H1 (cell line): ENCODE measurements around the gene PRLH. TPM values are rescaled to one million over a fixed set of nuclear protein-coding genes. Genes with fewer than 3 reads are reported as not detected.

Experiments used
- CTCF ChIA-PET: fragments of 300-600 bp; sonication (Branson Sonifier 250); formaldehyde crosslinking; loops from one replicate; lab custom pipeline; 2021; ENCODE audit not compliant: partially characterized antibody; lab: Charles Lee
- POLR2A ChIA-PET: fragments of 300-600 bp; sonication (Branson Sonifier 250); formaldehyde crosslinking; loops from one replicate; lab custom pipeline; 2021; ENCODE audit warnings: inconsistent platforms; ENCODE audit not compliant: partially characterized antibody; lab: Charles Lee
- DNase-seq, 2 experiments: peaks; one replicate each; pipeline versions ENCODE4 v3.0.0 to v3.0.0-alpha.2; 2010 to 2022; ENCODE audit warnings: low spot score in 2 of 2, low read depth in 1 of 2, mixed read lengths in 1 of 2
- FAIRE-seq: peaks from 2 replicates; lab custom pipeline; 2011; peaks lifted over from hg19 to GRCh38; lab: Jason Lieb, UNC
- H2AFZ ChIP-seq: 2 replicates; pipeline ENCODE4 v1.8.1; 2012; ENCODE audit warnings: low read length, inconsistent platforms
- H2AK5ac ChIP-seq: 2 replicates; pipeline ENCODE4 v1.6.1; 2013; ENCODE audit warnings: low read depth, low read length
- H2BK120ac ChIP-seq: replicated peaks from 2 replicates; pipeline ENCODE3; 2013; ENCODE audit warnings: low read depth, low read length, inconsistent platforms
- H2BK12ac ChIP-seq: 2 replicates; pipeline ENCODE4 v1.6.1; 2013; ENCODE audit warnings: low read depth, low read length
- H2BK15ac ChIP-seq: 2 replicates; pipeline ENCODE4 v1.6.1; 2013; ENCODE audit warnings: low read length
- H2BK20ac ChIP-seq: 2 replicates; pipeline ENCODE4 v1.6.1; 2013; ENCODE audit warnings: low read length
- H2BK5ac ChIP-seq: 2 replicates; pipeline ENCODE4 v1.6.1; 2013; ENCODE audit warnings: low read depth, low read length
- H3K14ac ChIP-seq: 2 replicates; pipeline ENCODE4 v1.6.1; 2013; ENCODE audit warnings: inconsistent platforms; ENCODE audit not compliant: insufficient read length
- H3K18ac ChIP-seq: 2 replicates; pipeline ENCODE4 v1.6.1; 2013; ENCODE audit warnings: low read length; ENCODE audit errors: extremely low read depth
- H3K23ac ChIP-seq: 2 replicates; pipeline ENCODE4 v1.6.1; 2013; ENCODE audit warnings: inconsistent platforms; ENCODE audit not compliant: insufficient read length
- H3K23me2 ChIP-seq: 2 replicates; pipeline ENCODE4 v1.6.1; 2013; ENCODE audit warnings: low read depth, low read length
- H3K27ac ChIP-seq: 2 replicates; pipeline ENCODE4 v1.6.1; 2011; ENCODE audit warnings: low read depth, low read length, inconsistent platforms
- H3K27me3 ChIP-seq, 4 experiments: replicated peaks in 1 of 4; 1 replicate in 1 of 4; 2 replicates in 3 of 4; pipeline versions ENCODE4 v1.6.1 to v1.8.1; 2011 to 2013; ENCODE audit warnings: low read length in 3 of 4, mild to moderate bottlenecking in 3 of 4, inconsistent platforms in 2 of 4, mixed read lengths in 2 of 4, moderate library complexity in 1 of 4; ENCODE audit not compliant: control insufficient read depth in 3 of 4, insufficient read depth in 3 of 4; ENCODE audit errors: extremely low read depth in 1 of 4
- H3K36me3 ChIP-seq, 4 experiments: 2 replicates each; pipeline versions ENCODE4 v1.6.1 to v1.8.1; 2011 to 2013; ENCODE audit warnings: mild to moderate bottlenecking in 4 of 4, low read length in 3 of 4, moderate library complexity in 2 of 4, control low read depth in 1 of 4, inconsistent platforms in 1 of 4; ENCODE audit not compliant: insufficient read depth in 4 of 4, control insufficient read depth in 2 of 4
- H3K4ac ChIP-seq: replicated peaks from 2 replicates; pipeline ENCODE3; 2013; ENCODE audit warnings: low read length, low read depth, mixed read lengths, inconsistent platforms; ENCODE audit not compliant: insufficient read length
- H3K4me1 ChIP-seq, 4 experiments: replicated peaks in 1 of 4; 1 replicate in 1 of 4; 2 replicates in 3 of 4; pipeline versions ENCODE4 v1.6.1 to v1.8.1; 2011 to 2013; ENCODE audit warnings: low read length in 3 of 4, inconsistent platforms in 2 of 4, mixed read lengths in 1 of 4; ENCODE audit not compliant: insufficient read depth in 4 of 4, control insufficient read depth in 3 of 4
- H3K4me2 ChIP-seq, 2 experiments: 2 replicates each; pipeline versions ENCODE4 v1.6.1 to v1.8.1; 2011 to 2013; ENCODE audit warnings: low read depth in 2 of 2, low read length in 2 of 2, control low read depth in 1 of 2, inconsistent platforms in 1 of 2, mild to moderate bottlenecking in 1 of 2; ENCODE audit not compliant: insufficient read depth in 1 of 2
- H3K4me3 ChIP-seq, 4 experiments: fragments of 200-600, 300-600 bp in 1 of 4; sonication (generic), shearing (Covaris generic), sonication (Bioruptor Twin) in 1 of 4; 2 replicates each; pipeline versions ENCODE4 v1.5.1 to v1.8.1; 2011 to 2016; ENCODE audit warnings: low read length in 4 of 4, low read depth in 3 of 4, control low read depth in 2 of 4, inconsistent platforms in 2 of 4, mild to moderate bottlenecking in 2 of 4, mixed read lengths in 1 of 4, moderate library complexity in 1 of 4; ENCODE audit not compliant: insufficient read depth in 2 of 4; ENCODE audit errors: extremely low read depth in 1 of 4
- H3K56ac ChIP-seq: replicated peaks from 2 replicates; pipeline ENCODE3; 2013; ENCODE audit warnings: low read depth, mild to moderate bottlenecking, mixed read lengths, low read length, inconsistent platforms; ENCODE audit not compliant: insufficient read length
- H3K79me1 ChIP-seq: 2 replicates; pipeline ENCODE4 v1.6.1; 2013; ENCODE audit warnings: low read depth, low read length, control low read depth
- H3K79me2 ChIP-seq, 2 experiments: 2 replicates each; pipeline versions ENCODE4 v1.6.1 to v1.8.1; 2012 to 2013; ENCODE audit warnings: low read length in 2 of 2, mild to moderate bottlenecking in 2 of 2, inconsistent platforms in 1 of 2; ENCODE audit not compliant: insufficient read depth in 2 of 2, control insufficient read depth in 1 of 2
- H3K9ac ChIP-seq, 4 experiments: replicated peaks in 1 of 4; 1 replicate in 1 of 4; 2 replicates in 3 of 4; pipeline versions ENCODE4 v1.6.1 to v1.8.1; 2011 to 2013; ENCODE audit warnings: low read depth in 3 of 4, low read length in 3 of 4, control low read depth in 2 of 4, mild to moderate bottlenecking in 2 of 4, moderate library complexity in 2 of 4, inconsistent platforms in 1 of 4; ENCODE audit errors: extremely low read depth in 1 of 4
- H3K9me3 ChIP-seq, 2 experiments: 2 replicates each; pipeline versions ENCODE4 v1.6.1 to v1.8.1; 2012 to 2013; ENCODE audit warnings: mild to moderate bottlenecking in 2 of 2, moderate library complexity in 2 of 2, control low read depth in 1 of 2, inconsistent platforms in 1 of 2, low read depth in 1 of 2, low read length in 1 of 2, mixed read lengths in 1 of 2; ENCODE audit not compliant: insufficient read depth in 2 of 2
- H4K20me1 ChIP-seq, 2 experiments: replicated peaks in 1 of 2; 2 replicates each; pipeline versions ENCODE3 to v1.8.1; 2011 to 2013; ENCODE audit warnings: inconsistent platforms in 2 of 2, low read length in 2 of 2, mild to moderate bottlenecking in 1 of 2; ENCODE audit not compliant: insufficient read depth in 2 of 2, control insufficient read depth in 1 of 2
- H4K5ac ChIP-seq: 2 replicates; pipeline ENCODE4 v1.6.1; 2013; ENCODE audit warnings: low read length, low read depth, mixed read lengths, inconsistent platforms; ENCODE audit not compliant: insufficient read length
- H4K8ac ChIP-seq: 2 replicates; pipeline ENCODE4 v1.8.0; 2013; ENCODE audit warnings: mild to moderate bottlenecking, moderate library complexity, low read length, inconsistent platforms; ENCODE audit not compliant: insufficient read depth; ENCODE audit errors: extremely low read depth
- H4K91ac ChIP-seq: replicated peaks from 2 replicates; pipeline ENCODE3; 2013; ENCODE audit warnings: low read length, mixed read lengths, inconsistent platforms; ENCODE audit not compliant: insufficient read length
- ASH2L ChIP-seq: fragments of 200-600, 300-600 bp; sonication (generic); IDR thresholded peaks from one replicate; pipeline ENCODE4 v1.7.1; 2017; ENCODE audit warnings: low read length
- BACH1 ChIP-seq: IDR thresholded peaks from 2 replicates; pipeline ENCODE4 v1.6.1; 2012; ENCODE audit warnings: low read length, improper control_type of control experiment
- CHD2 ChIP-seq: IDR thresholded peaks from 2 replicates; pipeline ENCODE4 v1.6.1; 2012; ENCODE audit warnings: low read length, improper control_type of control experiment
- FOSL1 ChIP-seq: IDR thresholded peaks from 2 replicates; pipeline ENCODE4 v1.6.1; 2011; ENCODE audit warnings: mild to moderate bottlenecking, low read depth, low read length, moderate library complexity; ENCODE audit not compliant: insufficient read depth
- GTF2F1 ChIP-seq: IDR thresholded peaks from 2 replicates; pipeline ENCODE4 v1.6.1; 2012; ENCODE audit warnings: low read depth, low read length, improper control_type of control experiment, borderline replicate concordance
- KDM1A ChIP-seq: fragments of 200-600, 300-600 bp; sonication (generic); IDR thresholded peaks from 2 replicates; pipeline ENCODE4 v1.7.1; 2016; ENCODE audit warnings: mild to moderate bottlenecking, low read length, borderline replicate concordance
- RAD21 ChIP-seq, 2 experiments: IDR thresholded peaks in 1 of 2; conservative IDR thresholded peaks in 1 of 2; 2 replicates each; pipeline ENCODE4 v1.6.1; 2011; ENCODE audit warnings: low read depth in 2 of 2, low read length in 2 of 2, improper control_type of control experiment in 1 of 2, inconsistent platforms in 1 of 2, mild to moderate bottlenecking in 1 of 2, moderate library complexity in 1 of 2
- TAF7 ChIP-seq: optimal IDR thresholded peaks from 2 replicates; pipeline ENCODE3; 2011; ENCODE audit warnings: low read depth, mild to moderate bottlenecking, inconsistent platforms, low read length, moderate library complexity, borderline replicate concordance
- WGBS, 2 experiments: shearing (Covaris generic) in 1 of 2; methylation state at CpG; one replicate each; pipeline versions ENCODE4 v1.1.6 to v1.1.7; 2013 to 2015; ENCODE audit warnings: low lambda C conversion rate in 2 of 2, mixed read lengths in 2 of 2, inconsistent platforms in 1 of 2, low coverage in 1 of 2, missing lambda C conversion rate in 1 of 2; ENCODE audit not compliant: insufficient replicate concordance in 2 of 2, insufficient coverage in 1 of 2, insufficient read length in 1 of 2; ENCODE audit errors: extremely low coverage in 1 of 2, missing lambda C conversion rate in 1 of 2; 5-methylcytosine and 5-hydroxymethylcytosine counted together
- polyA plus RNA-seq, 7 experiments: library from polyadenylated mRNA; depleted of rRNA in 3 of 7; stranded (reverse) in 5 of 7; unstranded in 2 of 7; fragments of >200 nt in 5 of 7; fragments of 200-250 nt in 2 of 7; gene quantifications; 1 replicate in 5 of 7; 2 replicates in 1 of 7; 4 replicates in 1 of 7; pipeline versions ENCODE4 v1.2.1 to v1.2.3, GENCODE V29; 2011 to 2013; ENCODE audit warnings: missing spikeins in 2 of 7, mixed read lengths in 2 of 7
- total RNA-seq: library from RNA; stranded (reverse); fragmentation: NEBNext Ultra II Directional; extraction: Animal tissue kit (Norgen Biotek cat#: 25700); gene quantifications from 2 replicates; pipeline ENCODE4 v1.2.1, GENCODE V29; 2021
- TF ChIP-seq, protein P1 (sequence below): IDR thresholded peaks from 2 replicates; pipeline ENCODE4 v1.6.1; 2012; ENCODE audit warnings: inconsistent platforms

The PRLH gene
- total and polyA plus RNA-seq, 2 of the 8 experiments (the other 6 are each of a cell fraction or from before 2014, with no cell fraction given): not detected

DNA sequence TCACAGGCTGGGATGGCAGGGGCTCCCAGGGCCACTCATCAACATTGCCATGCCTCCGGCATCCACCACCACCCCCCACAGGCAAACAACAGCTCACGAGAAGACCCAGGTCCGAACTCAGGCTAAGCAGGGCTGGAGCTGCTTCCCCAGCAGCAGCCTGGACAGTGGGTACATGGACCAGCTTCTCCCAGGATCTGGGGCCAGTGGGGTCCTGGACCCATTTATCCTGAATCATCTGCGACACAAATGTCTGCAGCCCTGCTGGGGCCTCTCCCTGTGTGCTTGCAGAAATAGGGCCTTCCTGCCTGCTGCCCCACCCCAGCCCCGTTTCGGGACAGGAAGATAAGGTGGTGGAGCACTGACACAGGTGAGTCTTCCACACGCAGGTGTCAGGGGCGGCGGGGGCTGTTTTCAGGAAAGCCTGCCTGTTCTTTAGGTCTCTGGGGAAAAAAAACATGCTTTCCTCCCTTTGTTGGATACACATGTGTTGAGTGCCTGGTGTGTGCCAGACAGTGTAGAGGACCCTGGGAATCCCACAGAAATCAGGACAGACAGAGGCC is 4.5 kb downstream of the PRLH start:
- WGBS, 2 experiments: 99% methylated on average over 9 of the region's 9 CpGs; no CpG with 5 or more reads in 1 of the 2 experiments
- no peaks in the 10 kb centered on the region for H3K27me3 ChIP-seq
- no peak for TF ChIP-seq KDM1A
- no peak for TF ChIP-seq GTF2F1
- TF ChIP-seq RAD21 (IDR thresholded peaks at IDR 0.05 in 1 of 2, conservative IDR thresholded peaks at IDR 0.05 in 1 of 2; ENCODE audit: low read depth in 2 of 2, low read length in 2 of 2): no peak
- no peak for TF ChIP-seq FOSL1
- TF ChIP-seq ASH2L: no peak
- TF ChIP-seq BACH1: no peak
- no peak for TF ChIP-seq CHD2
- TF ChIP-seq TAF7: no peak
- TF ChIP-seq, protein P1, sequence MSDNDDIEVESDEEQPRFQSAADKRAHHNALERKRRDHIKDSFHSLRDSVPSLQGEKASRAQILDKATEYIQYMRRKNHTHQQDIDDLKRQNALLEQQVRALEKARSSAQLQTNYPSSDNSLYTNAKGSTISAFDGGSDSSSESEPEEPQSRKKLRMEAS: no peak

More for the DNA sequence above, 4.5 kb downstream of the PRLH start:
- Histone ChIP-seq H2BK15ac (no peak overlapping the region), H4K5ac (no peak overlapping the region), H2BK120ac (no peak overlapping the region), H3K79me2 (no peaks in the 10 kb centered on the region), H3K23ac (no peak overlapping the region), H2AK5ac (no peak overlapping the region), H3K56ac (no peak overlapping the region), H3K4me1 (peaks cover 0 to 8% (median 4%) of the 10 kb centered on the region in 4 experiments; a peak in 3 of 7 replicates), H3K14ac (no peak overlapping the region), H2BK5ac (no peak overlapping the region), H3K23me2 (peaks cover 3% of the 10 kb centered on the region; the same call in 1 of the 2 replicates), H4K20me1 (peaks cover 0 to 3% of the 10 kb centered on the region in 2 experiments), H2AFZ (no peak overlapping the region), H3K4me2 (no peak overlapping the region), H3K79me1 (no peaks in the 10 kb centered on the region), H3K9me3 (no peaks in the 10 kb centered on the region), H2BK12ac (no peak overlapping the region), H3K4ac (no peak overlapping the region), H3K27ac (no peak overlapping the region), H3K9ac (no peak overlapping the region), H3K4me3 (no peak overlapping the region), H3K36me3 (no peaks in the 10 kb centered on the region), H4K8ac (no peak overlapping the region), H4K91ac (no peak overlapping the region), H2BK20ac (no peak overlapping the region), H3K18ac (no peak overlapping the region)
- ChIA-PET POLR2A (interaction anchor here (0.8 to 1.9 kb wide), 5 partner anchors 20 to 159 kb away, joined by 3 to 5 read pairs (median 3); partner anchors contain the start of gene RAB17), CTCF (interaction anchor here (0.6 to 8.1 kb wide), 30 partner anchors 9 to 538 kb away, joined by 3 to 107 read pairs (median 8); no protein-coding TSS in a partner anchor)
- FAIRE-seq (no peak), DNase-seq (peak in 1 of 2 experiments; percentile 44)
